GM18873 (cell line): ENCODE data around the gene AVPI1.

Source experiments
- ATAC-seq: cut with Tn5 transposase; IDR thresholded peaks from one replicate; pipeline ENCODE4 v1.9.1; 2021; ENCODE audit warnings: mild to moderate bottlenecking, moderate library complexity, moderate number of reproducible peaks; ENCODE audit not compliant: unreplicated experiment, low FRiP score

Gene AVPI1

GRCh38 chr10:97686962-97687784, at the start of gene AVPI1:
TSS of gene AVPI1 (minus strand) at chr10:97687241. CDS start at chr10:97679905, 7,336 bp downstream.
- peak; percentile 92 for ATAC-seq

- ATAC-seq: peak; percentile 4
These were observed 49.4 kb upstream of the AVPI1 start for GRCh38 chr10:97736403-97736901.

GRCh38 chr10:97734021-97734420, 47.0 kb upstream of the AVPI1 start:
- ATAC-seq: no peak

GRCh38 chr10:97733256-97733655, 46.2 kb upstream of the AVPI1 start:
- no peak for ATAC-seq

GRCh38 chr10:97732052-97732359, 45.0 kb upstream of the AVPI1 start:
- ATAC-seq: no peak

- no peak for ATAC-seq
These were observed 44.5 kb upstream of the AVPI1 start for GRCh38 chr10:97731346-97732051.

GRCh38 chr10:97729014-97729413, 42.0 kb upstream of the AVPI1 start:
- no peak for ATAC-seq

GRCh38 chr10:97726636-97727178, 39.7 kb upstream of the AVPI1 start:
- ATAC-seq: no peak

- no peak for ATAC-seq
These were observed 37.4 kb upstream of the AVPI1 start for GRCh38 chr10:97724341-97724941.

- ATAC-seq: no peak
These were observed 36.0 kb upstream of the AVPI1 start for GRCh38 chr10:97723001-97723400.

- no peak for ATAC-seq
These were observed 35.1 kb upstream of the AVPI1 start for GRCh38 chr10:97721871-97722780.

GRCh38 chr10:97719602-97720001, 32.6 kb upstream of the AVPI1 start:
- ATAC-seq: no peak

GRCh38 chr10:97718659-97719142, 31.7 kb upstream of the AVPI1 start:
- no peak for ATAC-seq

GRCh38 chr10:97718178-97718577, 31.1 kb upstream of the AVPI1 start:
- no peak for ATAC-seq

GRCh38 chr10:97717627-97718026, 30.6 kb upstream of the AVPI1 start:
- no peak for ATAC-seq

- no peak for ATAC-seq
These were observed 28.3 kb upstream of the AVPI1 start for GRCh38 chr10:97715259-97715874.

GRCh38 chr10:97714401-97715258, 27.6 kb upstream of the AVPI1 start:
- ATAC-seq: no peak

GRCh38 chr10:97713826-97714400, 26.9 kb upstream of the AVPI1 start:
- peak; percentile 53 for ATAC-seq
